Renal cortical epithelial cell (primary cell): Measurements from ENCODE around the gene CCDC167. TPM values are rescaled to one million over a fixed set of nuclear protein-coding genes. Genes with fewer than 3 reads are reported as not detected.
"Not testable (repeated sequence)": the region's sequence is repeated elsewhere in the genome, so short reads cannot be mapped to it uniquely, and the experiment has no call there.

ENCODE experiments used
- DNase-seq: peaks from one replicate; pipeline ENCODE4 v3.0.0-alpha.2; 2011; ENCODE audit warnings: low read depth
- total RNA-seq: library from RNA; depleted of rRNA; stranded (reverse); fragments of >200 nt; gene quantifications from 2 replicates; pipeline ENCODE4 v1.2.3, GENCODE V29; 2014

Gene CCDC167
- total RNA-seq, 1 donor from 2014 or later: 21.1 TPM

DNA sequence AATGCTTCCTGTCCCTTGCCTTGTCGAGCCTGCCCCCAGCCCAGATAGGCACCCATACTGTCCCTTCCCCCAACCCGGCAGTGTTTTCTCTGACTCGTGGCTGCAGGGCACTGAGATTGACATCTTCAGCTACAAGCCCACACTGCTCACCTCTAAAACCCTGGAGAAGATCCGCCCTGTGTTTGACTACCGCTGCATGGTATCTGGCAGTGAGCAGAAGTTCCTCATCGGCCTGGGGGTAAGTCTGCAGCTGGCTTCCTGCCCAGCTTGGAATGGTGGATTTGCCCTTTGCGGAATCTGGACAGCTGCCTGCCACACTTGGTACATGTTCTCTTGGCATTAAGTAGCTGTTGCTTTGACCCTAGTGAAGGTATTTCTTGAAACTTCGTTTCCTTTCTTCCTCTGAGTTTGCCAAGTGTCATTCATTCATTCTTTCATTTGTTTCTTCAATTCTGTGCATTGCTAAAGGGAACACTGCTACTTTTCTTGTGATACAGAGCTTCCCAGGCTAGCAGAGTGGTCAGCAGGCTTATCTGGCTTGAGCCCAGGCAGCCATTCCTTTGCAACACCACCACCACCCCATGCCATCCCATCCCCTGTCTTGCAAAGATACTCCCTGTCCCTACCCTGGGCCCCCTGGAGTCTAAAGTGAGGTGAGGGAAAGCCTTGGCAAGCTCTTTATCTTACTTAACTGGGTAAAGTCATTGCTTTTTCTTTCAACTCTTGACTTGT is 26.2 kb downstream of the CCDC167 start:
- DNase-seq: peak; percentile 78

DNA sequence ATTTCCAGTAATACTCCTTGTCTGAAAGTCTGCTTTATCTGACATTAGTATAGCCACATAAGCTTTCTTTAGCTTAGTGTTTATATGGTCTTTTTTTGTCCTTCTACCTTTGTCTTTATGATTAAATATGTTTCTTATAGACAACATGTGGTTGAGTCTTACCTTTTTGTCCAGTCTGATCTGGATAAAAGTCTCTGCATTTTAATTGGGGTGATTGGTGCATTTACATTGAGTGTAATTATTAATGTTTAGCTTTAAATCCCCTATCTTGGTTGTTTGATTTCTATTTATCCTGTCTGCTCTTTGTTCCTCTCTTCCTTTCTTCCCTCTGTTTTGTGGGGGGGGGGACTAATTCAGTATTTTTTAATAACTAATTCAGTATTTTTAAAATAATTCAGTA is 32.0 kb downstream of the CCDC167 start:
- no peak for DNase-seq

DNA sequence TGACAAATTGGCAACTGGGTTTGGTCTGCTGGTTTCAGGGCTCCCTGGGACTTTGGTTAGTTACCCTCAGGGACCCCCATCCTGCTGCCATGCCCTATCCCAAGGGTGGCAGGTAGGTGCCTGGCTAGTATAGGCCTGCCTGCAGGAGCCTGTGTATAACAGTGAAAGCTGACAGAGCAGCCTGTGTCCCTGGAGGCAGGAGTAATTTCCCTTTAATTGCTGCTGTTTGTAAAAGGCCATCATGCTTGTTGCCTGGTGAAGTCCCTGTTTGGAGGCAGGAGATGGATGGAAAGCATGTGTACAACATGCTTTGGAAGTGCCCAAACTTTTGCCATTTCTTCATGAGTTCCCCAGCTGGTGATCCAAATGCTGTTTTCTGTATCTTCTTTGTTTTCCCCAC is 36.6 kb downstream of the CCDC167 start:
- no peak for DNase-seq

DNA sequence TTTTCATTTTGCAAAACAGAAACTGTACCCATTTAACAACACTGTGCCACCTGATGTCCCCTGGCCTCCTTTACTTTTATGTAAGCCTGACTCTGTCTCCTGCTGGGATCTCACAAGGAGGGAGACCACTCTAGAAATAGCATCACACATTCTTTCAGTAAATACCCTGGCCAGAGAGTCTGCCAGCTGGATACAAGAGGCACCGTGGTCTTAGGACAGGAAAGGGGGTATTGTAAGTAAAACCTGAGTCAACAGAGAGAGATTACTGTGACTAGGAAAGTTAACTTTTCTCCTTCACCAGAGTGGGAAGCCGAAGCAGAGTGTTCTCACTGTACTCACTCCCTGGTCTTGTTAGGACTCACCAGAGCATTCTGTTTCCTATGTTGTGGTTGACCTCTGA is 38.9 kb downstream of the CCDC167 start:
- DNase-seq: no peak

DNA sequence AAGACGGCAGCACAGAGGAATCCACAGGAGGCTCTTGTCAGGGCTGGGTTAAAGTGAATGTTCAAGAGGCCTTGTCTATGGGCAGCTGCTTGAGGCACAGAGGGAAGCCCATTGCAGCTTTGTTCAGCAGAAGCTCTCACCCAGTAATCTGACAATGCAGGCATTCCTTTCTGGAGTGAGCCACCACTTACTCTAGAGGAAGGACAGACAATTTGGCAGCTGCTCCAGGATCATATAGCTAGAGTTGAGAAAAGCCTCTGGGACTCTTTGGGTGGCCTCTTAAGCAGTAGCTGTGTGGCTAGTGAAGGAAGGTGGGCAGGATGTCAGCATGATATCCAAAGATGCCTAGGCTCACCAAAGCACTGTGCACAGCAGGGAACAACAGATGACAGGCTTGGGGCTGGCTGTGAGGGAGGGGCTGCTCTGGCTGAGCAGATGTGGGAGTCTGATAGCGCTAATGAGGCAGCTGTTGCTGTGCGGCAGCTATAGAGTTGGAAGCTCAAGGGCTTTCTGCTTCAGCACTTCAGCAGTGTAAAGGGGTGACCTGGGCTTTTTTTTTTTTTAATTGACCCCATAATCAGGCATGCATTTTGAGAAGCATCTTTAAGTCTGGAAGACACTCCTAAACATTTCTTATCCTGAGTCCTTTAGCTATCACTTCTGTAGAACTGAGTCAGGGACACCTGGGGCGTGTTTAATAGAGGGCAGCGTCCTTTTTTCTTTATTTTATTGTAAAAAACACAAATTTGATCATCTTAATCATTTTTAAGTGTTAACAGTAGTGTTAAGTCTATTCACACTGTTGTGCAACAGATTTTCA is 39.5 kb downstream of the CCDC167 start:
- DNase-seq: no peak

DNA sequence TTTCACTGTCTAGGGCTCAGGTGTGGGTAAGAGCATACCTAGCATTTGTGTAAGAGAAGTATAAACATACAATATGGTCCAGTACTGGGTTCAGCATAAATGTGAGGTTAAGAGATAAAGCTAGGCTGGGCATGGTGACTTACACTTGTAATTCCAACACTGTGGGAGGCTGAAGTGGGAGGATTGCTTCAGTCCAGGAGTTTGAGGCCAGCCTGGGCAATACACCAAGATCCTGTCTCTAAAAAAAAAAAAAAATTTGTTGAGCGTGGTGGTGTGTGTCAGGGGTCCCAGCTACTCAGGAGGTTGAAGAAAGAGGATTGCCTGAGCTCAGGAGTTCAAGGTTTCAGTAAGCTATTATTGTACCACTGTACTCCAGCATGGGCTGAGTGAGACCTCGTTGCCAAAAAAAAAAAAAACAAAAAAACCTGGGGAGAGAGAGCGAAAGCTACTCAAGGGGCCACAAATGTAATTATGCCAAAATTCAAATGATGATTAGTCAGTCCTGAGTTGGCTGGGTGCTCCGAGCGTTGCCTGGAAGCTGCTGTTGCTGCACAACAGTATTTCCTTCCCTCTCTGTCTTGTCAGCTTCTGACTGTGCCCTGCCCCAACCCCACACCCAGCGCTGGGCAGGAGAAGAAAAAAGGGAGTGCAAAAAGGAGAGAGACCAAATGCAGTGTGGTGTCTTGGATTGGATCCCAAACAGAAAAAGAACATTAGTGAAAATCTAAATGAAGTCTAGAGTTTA is 42.7 kb downstream of the CCDC167 start:
- no peak for DNase-seq

DNA sequence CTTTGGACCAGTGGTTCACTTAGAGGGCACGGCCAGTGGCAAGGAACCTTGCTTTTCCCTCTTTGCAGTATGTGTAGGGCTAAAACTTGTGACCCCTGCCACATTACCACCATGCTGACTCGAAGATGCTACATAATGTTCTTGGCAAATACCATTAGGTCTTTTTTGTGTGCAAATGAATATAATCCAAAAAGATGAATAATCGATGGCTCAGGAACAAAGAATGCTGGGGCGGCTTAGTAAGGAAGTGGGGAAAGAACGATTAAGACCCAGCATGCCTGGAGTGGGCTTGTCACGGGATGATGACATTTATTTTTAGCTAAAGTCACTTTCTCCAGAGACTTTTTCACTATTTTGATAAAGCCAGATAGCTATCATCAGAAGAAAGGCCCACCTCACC is 43.6 kb downstream of the CCDC167 start:
- no peak for DNase-seq

DNA sequence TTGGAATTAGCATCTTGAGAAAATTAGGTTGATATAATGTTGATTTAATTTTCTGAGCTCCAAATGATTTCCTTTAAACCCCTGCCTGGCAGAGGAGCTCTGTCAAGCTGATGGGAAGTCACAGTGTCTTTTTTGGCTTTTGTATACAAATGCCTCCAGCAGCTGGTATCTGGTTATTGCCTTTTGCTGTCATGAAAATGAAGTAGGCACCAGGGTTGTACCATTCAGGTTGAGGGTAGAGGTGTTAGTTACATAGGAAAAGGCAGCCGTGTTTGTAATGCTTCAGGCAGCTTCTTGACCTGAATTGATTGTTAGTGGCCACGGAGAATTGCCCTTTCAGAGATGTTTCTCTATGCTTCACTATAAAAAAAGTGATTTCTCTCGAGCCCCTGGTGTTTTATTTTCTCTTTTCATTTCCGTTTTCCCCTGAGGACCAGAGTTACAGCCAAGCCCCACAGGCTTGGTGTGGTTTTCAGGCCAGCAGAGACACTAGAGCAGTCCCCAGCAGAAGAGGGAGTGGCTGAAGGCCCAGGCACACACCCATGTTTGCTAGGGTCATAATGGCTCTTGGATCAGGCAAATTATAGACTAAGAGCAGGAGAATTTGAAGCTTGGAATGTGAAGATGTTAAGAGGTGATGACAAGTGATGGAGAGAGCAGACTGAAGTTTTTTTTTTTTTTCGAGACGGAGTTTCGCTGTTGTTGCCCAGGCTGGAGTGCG is 45.1 kb downstream of the CCDC167 start:
- no peak for DNase-seq

DNA sequence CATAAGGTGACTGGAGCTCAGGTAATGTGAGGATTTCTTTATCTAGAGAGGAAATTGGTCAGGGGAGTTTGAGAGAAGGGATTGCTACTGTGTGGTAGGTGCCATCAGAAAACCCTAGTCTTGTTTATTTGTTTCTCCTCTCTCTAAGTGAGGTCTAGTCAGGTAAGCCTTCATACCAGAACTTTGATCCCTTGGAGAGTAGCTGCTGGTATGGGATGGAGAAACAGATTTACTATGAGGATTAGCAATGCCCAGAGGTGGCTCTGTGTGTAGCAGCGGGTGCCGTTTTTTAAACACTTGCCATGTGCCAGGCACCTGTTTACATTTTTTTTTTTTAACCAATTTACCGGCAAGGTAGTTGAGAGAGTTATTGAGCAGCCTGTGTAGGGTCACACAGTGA is 47.2 kb downstream of the CCDC167 start:
- no peak for DNase-seq

DNA sequence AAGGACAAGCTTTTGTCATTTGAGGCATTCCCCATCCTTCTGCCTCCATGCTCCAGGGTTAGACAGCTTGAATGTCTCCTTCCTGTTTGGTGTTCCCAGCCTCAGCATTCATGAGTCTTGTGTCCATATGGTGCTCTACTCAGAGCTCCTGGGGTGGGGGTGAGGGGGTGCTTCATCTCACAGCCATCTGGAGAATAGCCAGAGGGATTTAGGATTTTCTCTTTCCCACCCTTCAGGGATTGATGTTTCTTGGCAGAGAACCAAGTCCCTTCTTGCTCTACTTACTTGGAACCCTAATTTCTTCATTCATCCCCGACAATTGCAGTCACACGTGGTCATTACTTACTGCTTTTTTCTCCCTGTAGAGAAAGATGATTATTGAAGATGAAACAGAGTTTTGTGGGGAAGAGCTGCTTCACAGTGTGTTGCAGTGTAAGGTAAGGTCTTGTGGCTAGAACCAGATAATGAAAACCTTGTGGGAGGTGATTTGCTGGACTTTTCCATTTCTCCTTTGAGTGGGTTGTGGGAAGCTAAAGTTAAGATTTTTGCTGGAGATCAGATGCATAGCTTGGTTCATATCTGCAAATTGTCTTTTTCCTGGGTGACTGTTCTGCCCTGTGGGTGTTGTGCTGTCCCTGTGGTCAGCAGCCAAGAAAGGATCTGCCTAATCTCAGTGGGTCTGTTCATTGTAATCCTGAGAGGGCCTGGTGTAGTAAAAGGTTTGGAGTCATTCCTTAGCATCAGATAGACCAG is 48.1 kb downstream of the CCDC167 start:
- DNase-seq: no peak

DNA sequence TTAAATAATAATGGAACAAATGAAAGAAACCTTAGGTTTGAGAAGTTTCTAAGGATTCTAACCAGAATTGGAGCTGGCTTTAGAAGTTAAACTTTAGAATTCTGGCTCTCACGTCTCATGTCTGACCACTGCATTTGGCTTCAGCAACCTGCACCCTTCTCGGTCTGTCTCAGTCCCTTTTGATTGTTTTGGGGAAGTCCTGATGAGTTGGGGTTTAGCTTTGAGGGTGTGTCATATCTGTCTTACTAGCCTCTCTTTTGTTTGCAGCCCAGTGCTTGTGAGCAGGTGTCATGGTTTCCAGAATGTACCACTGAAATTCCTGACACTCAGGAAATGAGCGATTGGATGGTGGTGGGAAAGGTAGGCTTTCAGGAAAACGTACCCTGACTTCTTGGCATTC is 49.7 kb downstream of the CCDC167 start:
- no peak for DNase-seq

DNA sequence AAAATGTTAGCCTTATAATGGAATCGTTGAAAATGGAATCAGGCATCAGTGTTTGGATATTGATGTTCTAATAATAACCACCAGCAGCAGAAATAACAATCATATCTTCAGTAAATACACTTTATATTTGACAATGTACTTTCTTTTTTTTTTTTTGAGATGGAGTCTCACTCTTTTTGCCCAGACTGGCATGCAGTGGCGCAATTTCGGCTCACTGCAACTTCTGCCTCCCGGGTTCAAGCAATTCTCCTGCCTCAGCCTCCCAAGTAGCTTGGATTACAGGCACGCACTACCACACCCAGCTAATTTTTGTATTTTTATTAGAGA is 56.5 kb downstream of the CCDC167 start:
- DNase-seq: not testable (repeated sequence)

DNA sequence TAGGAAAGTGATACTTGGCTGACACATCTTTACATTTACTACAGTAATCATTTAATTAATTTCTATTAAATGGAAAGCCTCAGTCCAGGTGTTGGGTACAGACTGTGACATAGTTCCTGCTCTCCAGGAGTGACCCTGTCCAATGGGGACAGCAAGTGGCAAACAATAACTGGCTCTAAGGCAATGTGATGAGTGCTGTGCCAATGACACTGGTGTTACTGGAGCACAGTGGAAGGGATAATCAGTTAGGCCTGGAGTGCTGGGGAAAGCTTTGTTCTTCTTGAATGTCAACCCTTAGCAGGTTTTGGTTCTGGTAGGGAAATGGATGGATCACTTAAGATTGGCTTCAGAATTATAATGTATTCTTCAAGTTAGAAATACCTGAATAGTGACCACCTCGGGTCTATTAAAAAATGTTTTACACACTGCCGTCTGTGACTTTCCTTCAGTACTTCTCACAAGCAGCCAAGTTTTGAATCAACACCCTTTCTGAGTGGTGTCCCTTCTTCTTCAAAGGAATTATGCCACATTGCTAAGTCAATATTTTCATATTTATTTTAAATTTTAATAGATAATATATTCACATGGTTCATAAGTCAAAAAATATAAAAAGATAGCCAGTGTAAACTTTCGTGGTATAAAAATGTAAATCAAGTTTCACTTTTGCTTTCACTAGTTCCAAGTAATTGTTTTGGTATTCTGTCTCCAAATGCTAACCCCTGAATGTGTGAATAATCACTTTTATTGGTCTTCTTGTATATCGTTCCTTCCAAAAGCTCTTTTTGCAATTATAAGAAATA is 57.1 kb downstream of the CCDC167 start:
- no peak for DNase-seq

DNA sequence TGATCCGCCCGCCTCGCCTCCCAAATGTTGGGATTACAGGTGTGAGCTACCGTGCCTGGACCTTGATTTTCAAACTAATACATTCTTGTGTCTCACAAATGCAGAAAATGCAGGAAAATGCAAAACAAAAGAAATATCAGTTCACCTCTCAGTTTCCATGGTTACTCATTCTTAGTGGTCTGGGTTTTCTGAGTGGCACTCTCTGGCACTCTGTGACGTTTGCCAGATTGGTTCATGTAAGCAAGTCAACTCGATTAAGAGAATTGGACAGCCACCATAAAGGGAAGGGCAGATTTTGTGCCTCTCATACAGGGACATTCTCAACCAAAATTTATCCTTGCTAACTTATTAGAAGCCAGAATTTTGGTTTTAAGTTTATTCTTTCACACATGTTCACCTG is 58.0 kb downstream of the CCDC167 start:
- DNase-seq: no peak

DNA sequence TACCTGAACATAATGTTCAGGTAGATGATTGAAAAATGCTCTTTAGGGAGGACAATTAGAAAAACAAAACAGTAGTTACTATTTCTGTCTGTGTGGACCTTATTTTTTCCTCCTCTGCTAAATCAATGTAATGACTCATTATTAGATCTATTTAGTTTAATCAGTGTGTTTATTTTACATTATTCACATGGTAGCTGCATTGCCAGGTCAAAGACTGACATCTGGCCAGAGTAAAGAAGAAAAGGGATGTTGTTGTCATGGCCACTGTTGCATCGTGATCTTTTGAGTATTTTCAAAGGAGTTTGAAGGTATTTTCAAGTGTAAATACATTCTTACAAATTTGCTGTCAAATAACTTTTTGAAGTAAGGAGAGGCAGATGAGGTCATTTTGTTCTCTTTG is 60.8 kb downstream of the CCDC167 start:
- DNase-seq: no peak

DNA sequence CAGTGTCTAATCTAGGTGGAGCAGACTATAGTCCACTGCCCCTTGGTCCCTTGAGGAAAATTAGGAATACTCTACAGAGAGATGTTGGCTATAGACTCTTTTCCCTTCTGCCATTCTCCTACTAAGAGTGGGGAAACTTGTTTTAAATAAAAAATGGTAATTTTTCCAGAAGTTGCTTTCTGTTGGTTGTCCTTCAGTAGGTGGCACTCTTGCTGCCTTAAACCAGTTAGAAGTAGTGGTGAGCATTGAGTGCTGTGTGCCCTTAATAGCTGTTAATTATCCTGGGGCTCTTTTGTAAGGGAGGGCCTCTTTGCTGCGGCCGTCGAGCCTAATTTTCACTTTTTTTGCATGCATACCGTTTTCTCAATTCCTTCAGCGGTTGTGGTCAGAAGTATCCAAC is 63.9 kb downstream of the CCDC167 start:
- DNase-seq: no peak

DNA sequence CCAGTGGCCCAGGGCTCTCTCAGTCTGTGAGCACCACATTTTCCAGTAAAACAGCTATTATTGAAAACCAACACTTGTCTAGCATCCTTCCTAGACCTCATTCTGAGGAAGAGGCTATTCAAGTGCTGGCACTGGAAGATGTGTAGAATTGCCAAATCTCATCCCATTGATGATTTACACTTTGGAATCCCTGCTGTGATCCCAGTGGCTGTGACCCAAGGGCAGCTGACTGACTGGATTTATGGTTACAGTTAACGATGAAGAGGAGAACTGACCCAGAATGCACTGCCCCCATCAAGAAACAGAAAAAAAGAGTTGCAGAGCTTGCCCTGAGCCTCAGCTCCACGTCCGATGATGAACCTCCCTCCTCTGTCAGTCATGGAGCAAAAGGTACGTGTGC is 64.3 kb downstream of the CCDC167 start:
- no peak for DNase-seq

DNA sequence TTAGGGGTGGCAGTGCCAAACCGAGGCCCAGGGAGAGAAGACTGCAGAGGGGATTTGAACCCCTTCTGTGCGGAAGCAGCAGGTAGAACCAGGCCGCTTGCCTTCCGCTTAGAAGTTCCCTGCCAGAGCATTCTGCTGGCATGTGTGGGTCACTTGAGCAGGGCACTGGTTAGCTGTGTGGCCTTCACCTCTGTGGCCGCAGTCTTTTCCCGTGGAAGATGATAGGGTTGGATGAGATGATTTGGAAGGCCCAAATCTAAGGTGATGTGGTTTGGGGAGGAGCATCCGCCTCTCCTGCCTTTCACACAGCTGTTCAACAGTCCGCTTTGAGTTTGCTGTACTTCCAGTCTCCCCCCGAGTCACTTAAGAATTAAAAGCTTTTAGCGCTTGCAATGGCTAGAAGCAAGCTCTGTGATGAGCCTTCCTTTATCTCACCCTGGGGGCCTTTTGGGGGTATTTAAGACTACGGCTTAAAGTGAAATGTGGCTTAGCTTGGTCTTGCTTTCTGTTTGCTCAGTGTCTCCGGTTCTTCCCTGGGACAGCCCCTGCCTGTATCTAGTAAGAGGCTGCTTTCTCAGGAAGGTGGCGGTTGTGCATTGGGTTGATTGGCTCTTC is 65.9 kb downstream of the CCDC167 start:
- peak; percentile 26 for DNase-seq
